K562 (cell line): ENCODE measurements around the gene TDRD9. TPM values are rescaled to one million over a fixed set of nuclear protein-coding genes. Genes with fewer than 3 reads are reported as not detected.

Experiments
- ATAC-seq: fragments of 200-7000 bp; cut with Tn5 transposase; 3 replicates; pipeline ENCODE4 v1.9.1; 2020; ENCODE audit warnings: moderate library complexity
- BruUV-seq: library from RNA; stranded (reverse); fragments of 400-500 nt; replicated peaks from 2 replicates; lab custom pipeline; 2021; lab: Mats Ljungman, UMichigan
- CTCF ChIA-PET: fragments of 300-600 bp; formaldehyde crosslinking; extraction: SDS; loops from one replicate; lab custom pipeline; 2021; ENCODE audit warnings: low intra/inter-chr PET ratio; lab: Yijun Ruan, JAX
- POLR2A ChIA-PET: fragments of 300-600, 350-650 bp; sonication (Branson Sonifier 250); formaldehyde crosslinking; extraction: SDS; loops from one replicate; lab custom pipeline; 2021; ENCODE audit warnings: antibody characterized with exemption, inconsistent platforms; lab: Yijun Ruan, JAX
- DNase-seq, 4 experiments: peaks; one replicate each; pipeline versions ENCODE4 v3.0.0 to v3.0.0-alpha.2; 2011 to 2018; ENCODE audit warnings: low spot score in 3 of 4, mixed read lengths in 3 of 4; ENCODE audit errors: extremely low read depth in 1 of 4
- FAIRE-seq: peaks from 2 replicates; lab custom pipeline; 2011; peaks lifted over from hg19 to GRCh38; lab: Jason Lieb, UNC
- H2AFZ ChIP-seq: 2 replicates; pipeline ENCODE4 v1.6.0; 2011; ENCODE audit warnings: low read depth, low read length, control low read depth, inconsistent platforms
- H3K27ac ChIP-seq: fragments of 200-600 bp; 3 replicates; pipeline ENCODE4 v1.8.0; 2011; ENCODE audit warnings: low read depth, mild to moderate bottlenecking, control low read depth, inconsistent platforms, low read length, moderate library complexity, mixed read lengths; ENCODE audit errors: extremely low read depth
- H3K27me3 ChIP-seq, 2 experiments: fragments of 300-600 bp in 1 of 2; 2 replicates in 1 of 2; 3 replicates in 1 of 2; pipeline versions ENCODE4 v1.6.0 to v1.8.0; 2011; ENCODE audit warnings: inconsistent platforms in 2 of 2, low read length in 2 of 2, mild to moderate bottlenecking in 1 of 2, mixed read lengths in 1 of 2, moderate library complexity in 1 of 2; ENCODE audit not compliant: control insufficient read depth in 2 of 2, insufficient read depth in 2 of 2
- H3K36me3 ChIP-seq: fragments of 300-600 bp; 3 replicates; pipeline ENCODE4 v1.8.0; 2011; ENCODE audit warnings: mild to moderate bottlenecking, low read length, inconsistent platforms; ENCODE audit not compliant: control insufficient read depth, insufficient read depth
- H3K4me1 ChIP-seq, 2 experiments: fragments of 200-600 bp in 1 of 2; replicated peaks in 1 of 2; 2 replicates in 1 of 2; 3 replicates in 1 of 2; pipeline versions ENCODE4 v1.5.1 to v1.8.0; 2011; ENCODE audit warnings: inconsistent platforms in 2 of 2, low read length in 2 of 2, mild to moderate bottlenecking in 1 of 2, mixed read lengths in 1 of 2, moderate library complexity in 1 of 2; ENCODE audit not compliant: control insufficient read depth in 2 of 2, insufficient read depth in 2 of 2
- H3K4me2 ChIP-seq: 2 replicates; pipeline ENCODE4 v1.6.1; 2011; ENCODE audit warnings: low read length, control low read depth, inconsistent platforms, mixed read lengths; ENCODE audit not compliant: insufficient read depth
- H3K4me3 ChIP-seq: fragments of 200-600 bp; sonication (generic), shearing (Covaris generic); 2 replicates; pipeline ENCODE4 v1.5.1; 2016; ENCODE audit warnings: control low read depth, inconsistent platforms
- H3K79me2 ChIP-seq: fragments of 200-600 bp; 3 replicates; pipeline ENCODE4 v1.8.0; 2011; ENCODE audit warnings: low read length, inconsistent platforms; ENCODE audit not compliant: control insufficient read depth, insufficient read depth
- H3K9ac ChIP-seq, 2 experiments: 2 replicates each; pipeline versions ENCODE4 v1.6.0 to v1.6.1; 2011; ENCODE audit warnings: low read depth in 2 of 2, low read length in 2 of 2, control low read depth in 1 of 2, inconsistent platforms in 1 of 2, mild to moderate bottlenecking in 1 of 2, mixed read lengths in 1 of 2; ENCODE audit not compliant: insufficient read depth in 1 of 2
- H3K9me1 ChIP-seq: one replicate; pipeline ENCODE4 v1.6.0; 2011; ENCODE audit warnings: inconsistent platforms, mild to moderate bottlenecking, low read length, moderate library complexity; ENCODE audit not compliant: control insufficient read depth, insufficient read depth
- H3K9me3 ChIP-seq: replicated peaks from 2 replicates; pipeline ENCODE4 v1.5.1; 2011; ENCODE audit warnings: low read depth, low read length, inconsistent platforms; ENCODE audit not compliant: control insufficient read depth, insufficient read depth
- H4K20me1 ChIP-seq: replicated peaks from 2 replicates; pipeline ENCODE4 v1.6.1; 2011; ENCODE audit warnings: low read length, inconsistent platforms, mixed read lengths; ENCODE audit not compliant: control insufficient read depth, insufficient read depth
- BHLHE40 ChIP-seq: IDR thresholded peaks from 2 replicates; pipeline ENCODE4 v1.6.1; 2011; ENCODE audit warnings: low read length, improper control_type of control experiment
- CBX3 ChIP-seq, 2 experiments: IDR thresholded peaks; 1 replicate in 1 of 2; 2 replicates in 1 of 2; pipeline ENCODE4 v1.6.1; 2012; ENCODE audit warnings: inconsistent platforms in 2 of 2, low read length in 2 of 2, borderline replicate concordance in 1 of 2, control low read depth in 1 of 2
- ETS2 ChIP-seq: IDR thresholded peaks from 2 replicates; pipeline ENCODE4 v1.6.1; 2016; ENCODE audit warnings: borderline replicate concordance, missing genetic modification characterization, mild to moderate bottlenecking, moderate library complexity, missing compliant biosample characterization; ENCODE audit not compliant: poor library complexity, severe bottlenecking
- FOS ChIP-seq: IDR thresholded peaks from 3 replicates; pipeline ENCODE4 v1.6.1; 2011; ENCODE audit not compliant: insufficient read length; ENCODE audit errors: extremely low read depth
- FOXA3 ChIP-seq, 2 experiments: fragments of 450-650 bp in 1 of 2; sonication (generic) in 1 of 2; formaldehyde crosslinking; IDR thresholded peaks in 1 of 2; conservative IDR thresholded peaks in 1 of 2; 2 replicates each; pipeline versions ENCODE4 v1.4.0 to v1.8.0; 2020 to 2022; ENCODE audit warnings: mild to moderate bottlenecking in 2 of 2, missing genetic modification reagents in 1 of 2
- HCFC1 ChIP-seq: IDR thresholded peaks from 2 replicates; pipeline ENCODE4 v1.6.1; 2012; ENCODE audit warnings: low read depth, low read length, improper control_type of control experiment
- HMG20B ChIP-seq: fragments of 250-450 bp; sonication (Bioruptor Pico); IDR thresholded peaks from 2 replicates; pipeline ENCODE4 v1.5.0; 2021; ENCODE audit warnings: mild to moderate bottlenecking
- PBX2 ChIP-seq, 2 experiments: IDR thresholded peaks in 1 of 2; conservative IDR thresholded peaks in 1 of 2; 2 replicates each; pipeline ENCODE4 v1.6.1; 2016; ENCODE audit warnings: low read depth in 2 of 2, mild to moderate bottlenecking in 1 of 2, missing compliant biosample characterization in 1 of 2, missing genetic modification characterization in 1 of 2, moderate library complexity in 1 of 2
- SMAD4 ChIP-seq: fragments of 250-450 bp; sonication (Bioruptor Pico); conservative IDR thresholded peaks from 2 replicates; pipeline ENCODE4 v1.8.0; 2021; ENCODE audit warnings: inconsistent platforms, mild to moderate bottlenecking, moderate library complexity
- SMC3 ChIP-seq: conservative IDR thresholded peaks from 2 replicates; pipeline ENCODE4 v1.6.1; 2011; ENCODE audit warnings: low read depth, low read length, improper control_type of control experiment; ENCODE audit not compliant: insufficient read depth
- ZNF121 ChIP-seq: sonication (generic); formaldehyde crosslinking; conservative IDR thresholded peaks from 2 replicates; pipeline ENCODE4 v1.8.0; 2022; ENCODE audit warnings: missing genetic modification reagents
- ZNF41 ChIP-seq: fragments of 250-450 bp; sonication (Bioruptor Pico); conservative IDR thresholded peaks from 2 replicates; pipeline ENCODE4 v1.4.0; 2020; ENCODE audit warnings: mild to moderate bottlenecking
- ZNF57 ChIP-seq: fragments of 450-650 bp; formaldehyde crosslinking; IDR thresholded peaks from 2 replicates; pipeline ENCODE4 v1.4.0; 2020; ENCODE audit warnings: mild to moderate bottlenecking, moderate library complexity
- ZNF592 ChIP-seq: fragments of 450-650 bp; IDR thresholded peaks from 2 replicates; pipeline ENCODE4 v1.6.1; 2017; ENCODE audit warnings: antibody characterized with exemption, mild to moderate bottlenecking
- ZNF76 ChIP-seq: fragments of 250-450 bp; sonication (Bioruptor Pico); IDR thresholded peaks from 2 replicates; pipeline ENCODE4 v1.4.0; 2020; ENCODE audit warnings: mild to moderate bottlenecking, moderate library complexity, borderline replicate concordance
- ZNF77 ChIP-seq: fragments of 250-450 bp; sonication (Bioruptor Pico); IDR thresholded peaks from 2 replicates; pipeline ENCODE4 v1.5.0; 2020
- WGBS: fragments of 100-300 bp; shearing (Covaris generic); methylation state at CpG from one replicate; pipeline ENCODE4 v1.1.6; 2016; ENCODE audit warnings: low coverage, mixed read lengths; ENCODE audit not compliant: insufficient coverage; ENCODE audit errors: missing lambda C conversion rate; 5-methylcytosine and 5-hydroxymethylcytosine counted together
- in situ Hi-C: fragments of 300-500 bp; cut with MboI; formaldehyde crosslinking; loops from 4 replicates; pipeline ENCODE4 v1.15.0; 2018; ENCODE audit warnings: inconsistent platforms, mixed read lengths
- intact Hi-C: fragments of 100-400 bp; cut with micrococcal nuclease; formaldehyde crosslinking; loops from 2 replicates; pipeline ENCODE4 v1.14.2; 2022
- polyA plus RNA-seq, 8 experiments: library from polyadenylated mRNA; depleted of rRNA in 4 of 8; stranded (reverse) in 5 of 8; unstranded in 3 of 8; fragments of >200 nt; fragmentation: Nextera tagmentation in 2 of 8; fragmentation: Illumina TruSeq in 1 of 8; extraction: Ambion mirVana in 2 of 8; extraction: Trizol in 1 of 8; gene quantifications; 2 replicates each; pipeline versions ENCODE4 v1.2.1 to v1.2.3, GENCODE V29; 2011 to 2014; ENCODE audit warnings: inconsistent platforms in 1 of 8, missing spikeins in 1 of 8
- total RNA-seq, 7 experiments: library from RNA; depleted of rRNA in 6 of 7; stranded (reverse); fragments of >200 nt in 6 of 7; fragmentation: Illumina TruSeq in 2 of 7; extraction: Trizol in 2 of 7; gene quantifications; 2 replicates each; pipeline versions ENCODE4 v1.2.1 to v1.2.3, GENCODE V29; 2011 to 2021; ENCODE audit warnings: low replicate concordance in 1 of 7

TDRD9 gene
- total and polyA plus RNA-seq, 9 of the 15 experiments (the other 6 are each of a cell fraction or from before 2014, with no cell fraction given): 0.04 to 0.14 (median 0.04) TPM; not detected in 5

DNA sequence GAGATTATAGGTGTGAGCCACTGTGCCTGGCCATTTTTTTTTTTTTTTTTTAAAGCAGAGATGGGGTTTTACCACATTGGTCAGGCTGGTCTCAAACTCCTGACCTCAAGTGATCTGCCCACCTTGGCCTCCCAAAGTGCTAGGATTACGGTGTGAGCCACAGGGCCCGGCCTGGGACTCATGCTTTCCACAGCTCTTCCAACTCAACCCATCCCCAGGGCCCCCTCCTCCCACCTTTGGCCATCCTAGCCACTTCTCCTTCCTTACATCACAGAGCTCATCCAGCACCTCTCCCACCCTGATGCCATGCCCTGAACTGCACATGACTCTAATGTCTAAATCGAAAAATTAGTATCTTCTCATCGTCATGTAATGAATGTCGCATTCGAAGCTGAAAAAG lies 12.6 kb upstream of the TDRD9 start:
- H3K9ac ChIP-seq: no peak overlapping the region
- peaks cover 69% of the 10 kb centered on the region; the same call in 2 of the 3 replicates for H3K36me3 ChIP-seq
- no peak for TF ChIP-seq ZNF592
- TF ChIP-seq ZNF76 (CRISPR knock-in tag): no peak
- no peak for TF ChIP-seq PBX2 (CRISPR knock-in tag; IDR thresholded peaks at IDR 0.05; ENCODE audit: low read depth)
- no peak for TF ChIP-seq PBX2 (tag; conservative IDR thresholded peaks at IDR 0.05; ENCODE audit: low read depth)
- no peak for TF ChIP-seq ZNF41
- no peak for TF ChIP-seq HCFC1
- no peak for TF ChIP-seq FOXA3 (CRISPR knock-in tag; conservative IDR thresholded peaks at IDR 0.05 in 1 of 2, IDR thresholded peaks at IDR 0.05 in 1 of 2)
- TF ChIP-seq ZNF77 (CRISPR knock-in tag): no peak
- no peak for TF ChIP-seq ETS2 (tag)
- no peak for TF ChIP-seq ZNF57 (CRISPR knock-in tag)
- TF ChIP-seq ZNF121 (CRISPR knock-in tag): no peak
- no peak for TF ChIP-seq SMAD4 (CRISPR knock-in tag)
- TF ChIP-seq HMG20B (CRISPR knock-in tag): no peak
- no peak for TF ChIP-seq CBX3 (IDR thresholded peaks at IDR 0.05; ENCODE audit: borderline replicate concordance in 1 of 2, low read length in 2 of 2)
- TF ChIP-seq SMC3: no peak
- TF ChIP-seq FOS: no peak
- no peak for TF ChIP-seq BHLHE40

More for the DNA sequence above, 12.6 kb upstream of the TDRD9 start:
- peaks cover 0 to 8% of the 10 kb centered on the region in 2 experiments; a peak in 3 of 5 replicates for H3K4me1 ChIP-seq
- no TSS peak for BruUV-seq
- H3K4me2 ChIP-seq: no peak overlapping the region
- ChIA-PET POLR2A (interaction anchor here (0.6 to 1.0 kb wide), 2 partner anchors 12 to 46 kb away, joined by 3 to 4 read pairs; no protein-coding TSS in a partner anchor), CTCF (no interaction called here)
- no peaks in the 10 kb centered on the region for H3K9me3 ChIP-seq
- H4K20me1 ChIP-seq: peaks cover 4% of the 10 kb centered on the region; the same call in 1 of the 2 replicates
- intact Hi-C loops: no loop called here
- no peak overlapping the region for H3K4me3 ChIP-seq
- no peaks in the 10 kb centered on the region for H3K27me3 ChIP-seq
- in situ Hi-C loops: no loop called here
- no peaks in the 10 kb centered on the region for H3K9me1 ChIP-seq
- ATAC-seq: no peak
- no peak for FAIRE-seq
- H2AFZ ChIP-seq: no peak overlapping the region
- H3K27ac ChIP-seq: no peak overlapping the region
- 89% methylated on average over 4 of the region's 6 CpGs for WGBS
- DNase-seq: no peak
- peaks cover 46% of the 10 kb centered on the region for H3K79me2 ChIP-seq
